IPS DF 4.7 (cell line): ENCODE data around the gene WSCD2.
A peak's percentile ranks its signal among the peaks of the same experiment; 100 is the strongest.

Source experiments
- DNase-seq: peaks from one replicate; pipeline ENCODE4 v3.0.0-alpha.2; 2013; ENCODE audit warnings: low spot score; ENCODE audit errors: extremely low read depth

The WSCD2 gene

GRCh38 chr12:108129017-108129812 is at the start of gene WSCD2:
Gene WSCD2, plus strand, starts transcription at chr12:108129288. Its CDS starts 66,545 bp downstream, at chr12:108195833.
- peak; percentile 62 for DNase-seq

- no peak for DNase-seq
Measured at GRCh38 chr12:108079721-108080120, 49.4 kb upstream of the WSCD2 start.

DNA sequence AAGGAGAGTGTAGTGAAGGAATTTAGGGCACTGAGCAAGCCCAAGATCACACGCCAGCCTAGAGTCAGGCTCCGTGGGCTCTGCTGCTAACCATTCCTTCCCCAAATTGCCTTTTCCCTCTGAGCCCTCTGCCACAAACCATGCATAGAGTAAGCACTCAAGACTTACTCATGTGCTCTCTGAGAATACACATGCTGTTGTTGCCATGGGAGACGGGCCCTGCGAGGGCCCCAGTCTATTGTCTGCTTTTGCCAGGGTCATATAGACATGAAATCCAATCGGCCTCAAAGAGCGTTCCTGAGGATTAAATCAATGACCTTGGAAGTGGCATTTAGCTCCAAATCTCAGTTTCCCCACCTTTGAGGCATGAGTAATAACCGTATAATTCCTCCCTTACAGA is 48.7 kb upstream of the WSCD2 start:
- no peak for DNase-seq

DNA sequence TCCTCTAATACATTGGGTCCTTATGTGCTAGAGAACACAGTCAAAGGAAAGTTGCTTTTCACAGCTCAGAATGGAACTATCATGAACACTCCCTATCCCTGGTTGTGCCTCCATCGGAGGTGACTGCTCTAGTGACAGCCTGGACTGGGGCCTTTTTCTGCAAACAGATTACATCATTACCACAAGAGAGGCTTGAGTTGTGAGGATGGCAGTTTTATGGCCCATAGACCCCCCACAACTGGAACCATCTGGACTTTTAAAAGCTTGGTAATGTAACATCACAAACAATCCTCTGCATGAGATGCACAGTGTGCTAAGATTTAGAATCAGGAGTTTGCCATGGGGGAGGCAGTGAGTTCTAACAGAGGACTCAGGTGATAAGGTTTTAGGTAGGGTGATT is 46.6 kb upstream of the WSCD2 start:
- DNase-seq, result no peak

- no peak for DNase-seq
Measured at GRCh38 chr12:108087900-108088299, 41.2 kb upstream of the WSCD2 start.

DNA sequence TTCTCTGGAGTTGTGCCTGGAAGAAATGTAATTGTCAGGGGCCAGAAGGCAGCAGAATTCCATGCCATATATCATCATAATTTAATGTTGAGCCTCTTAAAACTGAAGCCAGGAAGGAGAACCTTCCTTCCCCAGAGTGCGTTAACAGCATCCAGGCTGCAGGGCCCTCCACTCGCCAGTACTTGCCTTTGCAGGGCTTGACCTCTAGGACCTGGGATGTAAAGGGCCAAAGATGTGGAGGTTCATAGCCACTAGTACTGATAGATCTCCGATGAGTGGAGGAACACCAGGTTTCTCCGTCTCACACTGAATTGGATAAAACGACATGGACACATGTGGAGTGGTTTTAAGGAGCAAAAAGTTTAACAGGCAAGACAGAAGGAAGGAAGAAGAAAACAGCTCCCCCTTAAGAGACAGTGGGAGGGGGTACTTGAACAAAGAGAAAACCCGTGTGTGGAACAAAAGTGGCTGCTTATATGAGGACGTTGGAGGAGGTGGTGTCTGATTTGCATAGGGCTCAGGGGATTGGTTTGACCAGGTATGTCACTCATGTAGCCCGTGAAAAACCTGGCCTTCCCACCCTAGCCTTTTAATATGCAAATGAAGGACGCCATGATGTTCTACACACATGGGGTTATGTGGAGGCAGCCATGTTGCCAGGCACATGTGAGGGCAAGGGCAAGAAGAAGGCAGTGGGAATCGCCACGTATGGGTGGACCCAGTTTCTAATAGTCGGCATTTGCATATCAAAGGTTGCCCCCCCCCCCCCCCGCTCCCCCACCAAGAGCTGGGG is 38.8 kb upstream of the WSCD2 start:
- peak; percentile 56 for DNase-seq

DNA sequence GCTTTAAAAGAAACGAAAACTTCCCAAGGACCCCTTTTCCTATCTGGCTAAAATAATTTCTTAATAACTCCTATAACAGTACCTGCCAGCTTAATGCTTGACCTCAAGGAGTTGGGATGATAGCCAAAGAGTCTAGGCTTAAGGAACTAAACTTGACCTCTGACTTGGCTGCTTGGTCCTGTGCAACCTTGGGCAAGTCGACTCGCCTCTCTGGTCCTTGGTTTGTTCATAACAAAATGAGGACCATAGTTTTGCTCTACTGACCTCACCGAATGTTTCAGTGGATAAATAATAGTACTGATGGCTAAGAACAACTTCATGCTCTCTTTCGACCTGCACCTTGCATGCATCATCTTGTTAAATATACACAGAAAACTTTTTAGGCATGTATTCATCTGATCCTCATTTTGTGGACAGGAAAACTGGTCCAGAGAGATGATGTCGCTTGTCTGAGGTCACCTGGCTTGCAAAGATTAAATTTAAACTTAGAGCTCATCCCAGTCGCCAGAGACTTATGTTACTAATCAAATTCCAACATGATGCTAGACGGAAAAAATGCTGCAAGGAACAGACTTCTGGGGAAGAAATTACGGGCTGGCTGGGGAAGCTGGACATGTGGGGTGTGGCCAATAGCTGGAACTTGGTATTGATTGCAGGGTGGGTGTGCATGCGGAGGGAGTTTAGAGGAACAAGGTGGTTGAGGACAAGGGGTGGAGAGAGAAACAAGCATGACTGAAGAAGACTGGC is 38.0 kb upstream of the WSCD2 start:
- DNase-seq, result no peak

- no peak for DNase-seq
Measured at GRCh38 chr12:108091679-108092051, 37.4 kb upstream of the WSCD2 start.

GRCh38 chr12:108093209-108093608 is 35.9 kb upstream of the WSCD2 start:
- DNase-seq, result no peak

- no peak for DNase-seq
Measured at GRCh38 chr12:108094056-108094649, 34.9 kb upstream of the WSCD2 start.

DNA sequence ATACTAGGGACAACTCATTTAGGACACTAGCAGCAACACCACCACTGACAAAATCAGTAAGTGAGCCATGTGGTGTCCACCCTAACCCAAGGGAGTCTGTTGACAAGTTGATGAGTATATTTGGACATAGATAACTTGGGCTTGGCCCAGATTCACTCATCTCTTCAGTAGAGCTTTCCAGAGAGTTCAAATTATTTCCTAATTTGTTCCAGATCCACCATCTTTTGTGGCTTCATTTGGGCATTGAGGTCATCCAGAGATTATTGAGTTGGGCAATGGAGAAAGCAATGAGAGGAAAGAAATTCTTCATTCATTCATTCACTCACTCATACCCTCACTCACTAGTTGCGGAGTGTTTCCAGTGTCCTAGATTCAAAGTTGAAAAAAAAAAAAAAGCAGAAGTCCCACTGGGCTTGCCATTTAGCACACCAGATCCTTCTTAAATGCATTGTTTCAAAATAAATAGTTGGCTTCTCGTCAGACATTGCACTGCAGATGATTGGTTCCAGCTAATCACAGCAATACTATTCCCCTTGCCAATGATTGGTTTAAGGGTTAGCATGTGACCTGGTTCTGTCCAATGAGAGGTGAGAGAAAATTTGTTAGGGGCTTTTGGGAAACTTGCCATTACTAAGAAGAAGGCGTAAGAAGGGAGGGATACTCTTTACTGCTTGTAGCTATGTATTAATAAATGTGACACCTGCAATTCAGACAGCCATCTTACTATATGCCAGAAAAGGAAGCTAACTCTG is 31.8 kb upstream of the WSCD2 start:
- DNase-seq, result no peak

DNA sequence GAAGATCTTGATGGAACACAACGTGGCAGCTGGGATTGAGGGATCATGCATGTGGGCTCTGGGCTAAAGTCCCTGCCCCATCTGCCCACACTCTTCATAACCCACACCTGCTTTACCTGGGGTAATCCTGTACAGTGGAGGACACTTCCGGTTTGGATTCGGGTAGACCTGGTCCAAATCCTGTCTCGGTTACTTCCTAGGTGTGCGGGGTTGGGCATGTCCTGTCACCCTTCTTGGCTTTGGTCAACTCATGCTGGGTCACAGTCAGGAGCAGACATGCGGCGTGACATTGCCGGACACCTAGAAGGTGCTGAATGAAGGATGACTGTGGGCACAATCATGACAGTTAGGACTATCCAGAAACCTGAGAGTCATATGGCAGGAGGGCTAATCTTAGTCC is 30.7 kb upstream of the WSCD2 start:
- no peak for DNase-seq

DNA sequence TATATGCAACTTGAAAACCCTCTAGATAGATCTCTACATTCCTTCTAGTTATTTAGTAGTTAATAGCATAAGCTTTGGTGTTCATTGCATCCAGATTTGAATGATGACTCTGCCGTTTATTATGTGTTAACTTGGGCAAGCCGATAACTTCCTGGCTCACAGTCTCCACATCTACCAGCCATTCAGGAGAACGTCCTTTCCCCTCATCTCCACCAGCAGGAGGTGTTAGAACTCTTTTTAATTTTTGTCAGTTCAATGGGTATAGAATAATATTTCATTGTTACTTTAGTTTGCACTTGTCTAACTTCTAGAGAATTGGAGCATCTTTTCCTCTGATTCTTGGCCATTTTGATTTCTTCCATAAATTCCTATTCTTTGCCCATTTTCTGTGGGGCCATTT is 30.0 kb upstream of the WSCD2 start:
- no peak for DNase-seq

DNA sequence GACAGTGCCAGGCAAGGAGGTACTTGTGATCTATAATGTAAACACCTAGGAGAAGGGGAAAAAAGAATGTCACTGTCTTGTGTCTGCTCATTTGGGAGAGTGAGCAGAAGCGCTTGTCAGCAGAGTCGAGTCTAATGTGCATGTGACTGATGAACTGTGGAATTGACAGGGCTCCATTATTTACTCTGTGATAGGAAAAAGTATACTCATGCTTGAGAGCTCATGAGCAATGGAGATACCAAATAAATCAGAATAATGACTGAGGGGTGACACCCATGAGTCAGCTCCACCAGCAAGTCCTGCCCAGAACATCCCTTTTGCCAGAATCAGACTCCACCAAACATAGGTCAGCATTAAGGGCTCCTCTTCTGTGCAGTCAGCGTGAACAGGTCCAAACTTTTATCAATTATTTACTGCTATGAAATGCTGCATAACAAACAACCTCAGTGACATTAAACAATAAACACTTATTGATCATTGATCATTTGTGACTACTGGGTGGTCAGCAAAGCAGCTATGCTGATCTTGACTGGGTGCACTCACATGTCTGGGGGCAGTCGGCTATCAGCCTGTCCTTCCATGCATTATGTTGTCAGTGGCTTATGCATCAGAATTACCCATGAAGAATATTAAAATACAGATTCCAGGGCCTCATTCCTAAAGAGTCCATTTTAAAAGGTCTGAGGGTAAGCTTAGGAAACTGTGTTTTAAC is 29.2 kb upstream of the WSCD2 start:
- DNase-seq, result no peak

DNA sequence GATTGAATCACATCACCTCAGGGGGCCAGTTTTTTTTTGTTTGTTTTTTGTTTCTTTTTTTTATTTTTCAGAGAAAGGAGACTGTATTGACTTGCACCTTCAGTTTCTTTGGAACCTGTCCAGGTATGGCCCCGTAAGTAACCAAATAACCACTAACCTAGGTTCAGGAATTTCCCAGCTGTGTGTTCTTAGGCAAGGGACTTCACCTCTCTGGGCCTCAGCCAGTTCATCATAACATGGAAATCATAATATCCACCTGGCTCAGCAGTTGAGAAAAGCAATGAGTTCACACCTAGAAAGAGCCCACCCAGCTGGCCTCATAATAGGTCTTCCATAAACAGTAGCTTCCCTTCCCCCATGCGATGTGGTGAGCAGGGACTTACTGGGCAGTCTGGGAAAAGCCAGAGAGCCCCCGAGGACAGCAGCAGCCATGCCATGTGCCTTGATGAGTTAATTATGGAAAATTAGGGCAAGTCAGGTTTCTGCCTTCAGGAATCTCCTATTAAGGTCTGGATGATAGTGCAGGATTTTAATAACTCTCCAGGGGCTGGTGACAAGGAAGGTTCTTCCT is 27.4 kb upstream of the WSCD2 start:
- no peak for DNase-seq

GRCh38 chr12:108102363-108102762 is 26.7 kb upstream of the WSCD2 start:
- DNase-seq, result no peak

DNA sequence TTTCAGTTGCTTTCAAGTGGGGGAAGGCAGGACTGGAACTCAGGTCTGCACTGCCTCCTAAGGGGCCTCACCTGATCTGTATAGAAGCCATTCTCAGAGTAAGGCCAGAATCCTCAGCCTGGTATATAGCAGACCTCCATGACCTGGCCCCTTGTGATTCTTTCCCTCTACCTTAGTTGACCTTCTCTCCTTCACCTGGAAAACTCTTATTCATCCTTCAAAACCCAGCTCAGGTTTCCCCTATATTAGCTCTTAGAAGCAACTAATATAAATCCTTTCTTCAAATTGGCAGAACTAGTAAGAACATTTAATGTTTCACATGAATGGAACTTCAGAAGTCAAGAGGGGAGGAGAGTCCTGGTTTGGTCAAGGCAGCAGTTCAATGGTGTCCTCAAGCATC is 26.0 kb upstream of the WSCD2 start:
- no peak for DNase-seq

DNA sequence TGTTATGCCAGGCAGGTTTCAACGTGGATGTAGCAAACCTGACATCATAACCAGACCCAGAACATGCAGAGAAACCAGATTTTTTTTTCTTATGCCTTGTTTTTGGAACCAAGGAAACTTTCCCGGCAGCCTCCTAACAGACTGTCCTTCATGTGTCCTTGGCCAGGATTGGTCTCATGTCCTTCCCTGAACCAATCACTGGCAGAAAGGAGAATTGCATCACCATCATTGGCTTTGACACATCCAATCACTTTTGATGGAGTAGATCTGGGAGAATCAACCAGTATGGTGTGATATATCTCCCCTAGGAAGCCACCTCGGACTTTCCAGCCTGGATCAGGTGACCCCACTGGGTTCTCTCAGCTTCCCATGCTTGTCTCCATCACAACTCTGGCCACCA is 25.6 kb upstream of the WSCD2 start:
- DNase-seq, result no peak

DNA sequence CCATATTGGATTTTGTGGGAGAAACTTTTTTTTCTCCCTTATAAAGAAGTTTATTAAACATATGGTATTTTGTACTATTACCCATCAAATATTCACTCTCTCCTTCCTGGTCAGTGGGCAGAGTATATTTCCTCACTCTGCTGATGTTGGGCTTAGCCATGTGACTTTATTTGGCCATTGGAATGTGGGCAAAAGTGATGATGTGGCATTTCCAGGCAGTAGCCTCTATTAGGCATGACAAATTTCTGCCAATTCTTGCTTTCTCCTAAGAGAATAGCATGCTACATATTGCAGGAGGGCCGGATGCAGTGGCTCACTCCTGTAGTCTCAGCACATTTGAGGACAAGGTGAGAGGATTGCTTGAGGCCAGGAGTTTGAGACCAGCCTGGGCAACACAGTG is 24.4 kb upstream of the WSCD2 start:
- DNase-seq, result no peak

DNA sequence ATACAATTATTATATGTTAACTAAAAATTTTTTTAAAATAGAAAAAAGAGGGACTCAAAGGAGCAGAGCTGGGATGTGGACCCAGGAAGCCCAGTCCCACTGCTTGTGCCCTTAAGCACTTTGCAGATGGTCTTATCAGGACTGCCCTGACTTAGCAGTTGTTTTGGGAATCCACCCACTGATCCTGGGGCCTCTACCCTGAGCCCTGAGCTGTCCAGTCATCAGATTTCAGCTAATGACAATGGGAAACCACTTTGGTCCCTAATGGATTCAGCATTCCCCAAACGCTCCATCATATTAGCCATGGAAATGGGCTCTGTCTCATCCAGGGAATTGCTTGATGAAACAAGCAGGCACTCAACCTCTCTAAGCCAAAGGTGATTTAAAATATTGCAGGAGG is 22.5 kb upstream of the WSCD2 start:
- DNase-seq, result no peak
